Adrenal gland (tissue), 5 donors: ENCODE results near the gene MAPKAP1.

Source experiments
- CTCF ChIP-seq, 6 experiments: fragments of 450-650 bp in 4 of 6; fragments of 200-600 bp in 2 of 6; sonication (generic) in 1 of 6; IDR thresholded peaks; 1 replicate in 5 of 6; 2 replicates in 1 of 6; pipeline versions ENCODE4 v1.5.1 to v1.8.0; 2016 to 2021; ENCODE audit warnings: antibody characterized with exemption in 6 of 6, mild to moderate bottlenecking in 2 of 6, moderate library complexity in 1 of 6
- POLR2A ChIP-seq, 2 donors: fragments of 450-650 bp; IDR thresholded peaks; one replicate each; pipeline ENCODE4 v1.6.1; 2017; ENCODE audit warnings: antibody characterized with exemption in 2 of 2, mild to moderate bottlenecking in 2 of 2, moderate library complexity in 1 of 2
- donor health status: DM: no; HTN: no; CAD: no.

- no peak for TF ChIP-seq POLR2A (IDR thresholded peaks at IDR 0.05)
- TF ChIP-seq CTCF (IDR thresholded peaks at IDR 0.05) = no peak
Measured at GRCh38 chr9:125536167-125536772, 170.7 kb downstream of the MAPKAP1 start.
